SK-N-SH (cell line): Measurements from ENCODE around the gene TBC1D8.

ENCODE experiments used
- CHD2 ChIP-seq: fragments of 150-350 bp; IDR thresholded peaks from 2 replicates; pipeline ENCODE4 v1.6.1; 2018; ENCODE audit warnings: low read length; ENCODE audit not compliant: partially characterized antibody
- EZH2phosphoT487 ChIP-seq: fragments of 200-600 bp; sonication (generic); IDR thresholded peaks from 2 replicates; pipeline ENCODE4 v1.6.1; 2017; ENCODE audit warnings: low read depth, mixed run types, mild to moderate bottlenecking, antibody characterized with exemption, moderate library complexity, borderline replicate concordance
- GATA2 ChIP-seq: sonication (generic); formaldehyde crosslinking; IDR thresholded peaks from 2 replicates; pipeline ENCODE4 v1.5.0; 2020; ENCODE audit warnings: mild to moderate bottlenecking, missing genetic modification reagents
- JUND ChIP-seq: IDR thresholded peaks from 2 replicates; pipeline ENCODE4 v1.4.0; 2012
- NFIC ChIP-seq: IDR thresholded peaks from 2 replicates; pipeline ENCODE4 v1.4.0; 2012; ENCODE audit warnings: borderline replicate concordance
- POLR2AphosphoS5 ChIP-seq: IDR thresholded peaks from 2 replicates; pipeline ENCODE4 v1.6.1; 2012; ENCODE audit warnings: low read depth, low read length
- RFX5 ChIP-seq: IDR thresholded peaks from 2 replicates; pipeline ENCODE4 v1.6.1; 2012; ENCODE audit warnings: mild to moderate bottlenecking, improper control_type of control experiment, low read length
- TCF12 ChIP-seq: IDR thresholded peaks from 2 replicates; pipeline ENCODE4 v1.4.0; 2012
- TEAD4 ChIP-seq: IDR thresholded peaks from 2 replicates; pipeline ENCODE4 v1.4.0; 2012; ENCODE audit warnings: mild to moderate bottlenecking, borderline replicate concordance; ENCODE audit not compliant: insufficient read depth
- TF ChIP-seq, protein P1 (sequence below): IDR thresholded peaks from 2 replicates; pipeline ENCODE4 v1.6.1; 2012; ENCODE audit warnings: mild to moderate bottlenecking, low read depth, low read length, moderate library complexity
- TF ChIP-seq, protein P2 (sequence below): fragments of 200-600 bp; sonication (generic); IDR thresholded peaks from 2 replicates; pipeline ENCODE4 v1.6.1; 2017; ENCODE audit warnings: antibody characterized with exemption, mild to moderate bottlenecking, moderate library complexity
- TF ChIP-seq, protein P3 (sequence below): IDR thresholded peaks from 2 replicates; pipeline ENCODE4 v1.4.0; 2012; ENCODE audit warnings: low read depth, borderline replicate concordance

DNA sequence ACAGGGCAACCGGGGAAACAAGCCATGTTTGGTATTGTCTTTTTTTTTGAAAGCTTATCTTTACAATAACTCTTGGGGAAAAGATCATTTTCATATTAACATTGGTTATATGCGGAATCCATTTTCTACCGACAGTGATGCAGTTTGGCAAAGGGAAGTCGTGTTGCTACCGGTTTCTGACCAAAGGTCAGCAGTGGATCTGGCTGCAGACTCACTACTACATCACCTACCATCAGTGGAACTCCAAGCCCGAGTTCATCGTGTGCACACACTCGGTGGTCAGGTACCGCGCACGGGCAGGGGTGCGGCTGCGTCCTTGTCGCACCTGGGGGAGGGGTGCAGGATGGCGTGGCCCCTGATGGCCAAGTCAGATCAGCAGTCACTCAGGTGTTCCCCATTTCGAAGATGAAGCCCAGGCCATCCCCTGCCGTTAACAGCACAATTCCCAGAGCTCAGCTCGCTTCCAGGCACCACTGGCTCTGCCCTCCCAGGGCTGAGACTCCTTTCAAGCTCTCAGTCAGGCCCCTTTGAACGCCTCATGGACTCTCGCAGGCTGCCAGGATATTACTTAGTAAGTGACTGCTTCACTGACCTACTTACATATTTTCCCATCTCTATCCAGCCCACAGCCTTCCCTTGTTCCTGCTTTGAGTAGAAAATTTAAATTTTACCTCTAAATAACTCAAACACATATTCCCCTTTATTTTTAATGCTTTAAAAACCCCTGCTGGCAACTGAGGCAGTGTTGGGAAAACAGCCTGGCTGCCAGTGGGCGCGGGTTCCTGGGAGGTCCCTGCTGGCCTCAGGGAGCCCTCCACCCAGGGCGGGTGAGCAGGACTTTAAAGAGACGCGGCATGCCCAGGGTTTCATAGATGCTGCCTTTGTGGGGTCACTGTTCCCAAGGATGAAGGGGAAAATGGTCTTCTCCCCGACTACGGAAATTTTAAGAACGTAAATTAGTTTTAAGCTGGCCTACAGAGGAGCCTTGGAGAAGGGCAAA is 182.7 kb downstream of the TBC1D8 start:
- TF ChIP-seq, protein P1, sequence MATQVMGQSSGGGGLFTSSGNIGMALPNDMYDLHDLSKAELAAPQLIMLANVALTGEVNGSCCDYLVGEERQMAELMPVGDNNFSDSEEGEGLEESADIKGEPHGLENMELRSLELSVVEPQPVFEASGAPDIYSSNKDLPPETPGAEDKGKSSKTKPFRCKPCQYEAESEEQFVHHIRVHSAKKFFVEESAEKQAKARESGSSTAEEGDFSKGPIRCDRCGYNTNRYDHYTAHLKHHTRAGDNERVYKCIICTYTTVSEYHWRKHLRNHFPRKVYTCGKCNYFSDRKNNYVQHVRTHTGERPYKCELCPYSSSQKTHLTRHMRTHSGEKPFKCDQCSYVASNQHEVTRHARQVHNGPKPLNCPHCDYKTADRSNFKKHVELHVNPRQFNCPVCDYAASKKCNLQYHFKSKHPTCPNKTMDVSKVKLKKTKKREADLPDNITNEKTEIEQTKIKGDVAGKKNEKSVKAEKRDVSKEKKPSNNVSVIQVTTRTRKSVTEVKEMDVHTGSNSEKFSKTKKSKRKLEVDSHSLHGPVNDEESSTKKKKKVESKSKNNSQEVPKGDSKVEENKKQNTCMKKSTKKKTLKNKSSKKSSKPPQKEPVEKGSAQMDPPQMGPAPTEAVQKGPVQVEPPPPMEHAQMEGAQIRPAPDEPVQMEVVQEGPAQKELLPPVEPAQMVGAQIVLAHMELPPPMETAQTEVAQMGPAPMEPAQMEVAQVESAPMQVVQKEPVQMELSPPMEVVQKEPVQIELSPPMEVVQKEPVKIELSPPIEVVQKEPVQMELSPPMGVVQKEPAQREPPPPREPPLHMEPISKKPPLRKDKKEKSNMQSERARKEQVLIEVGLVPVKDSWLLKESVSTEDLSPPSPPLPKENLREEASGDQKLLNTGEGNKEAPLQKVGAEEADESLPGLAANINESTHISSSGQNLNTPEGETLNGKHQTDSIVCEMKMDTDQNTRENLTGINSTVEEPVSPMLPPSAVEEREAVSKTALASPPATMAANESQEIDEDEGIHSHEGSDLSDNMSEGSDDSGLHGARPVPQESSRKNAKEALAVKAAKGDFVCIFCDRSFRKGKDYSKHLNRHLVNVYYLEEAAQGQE: no peak
- TF ChIP-seq, protein P2, sequence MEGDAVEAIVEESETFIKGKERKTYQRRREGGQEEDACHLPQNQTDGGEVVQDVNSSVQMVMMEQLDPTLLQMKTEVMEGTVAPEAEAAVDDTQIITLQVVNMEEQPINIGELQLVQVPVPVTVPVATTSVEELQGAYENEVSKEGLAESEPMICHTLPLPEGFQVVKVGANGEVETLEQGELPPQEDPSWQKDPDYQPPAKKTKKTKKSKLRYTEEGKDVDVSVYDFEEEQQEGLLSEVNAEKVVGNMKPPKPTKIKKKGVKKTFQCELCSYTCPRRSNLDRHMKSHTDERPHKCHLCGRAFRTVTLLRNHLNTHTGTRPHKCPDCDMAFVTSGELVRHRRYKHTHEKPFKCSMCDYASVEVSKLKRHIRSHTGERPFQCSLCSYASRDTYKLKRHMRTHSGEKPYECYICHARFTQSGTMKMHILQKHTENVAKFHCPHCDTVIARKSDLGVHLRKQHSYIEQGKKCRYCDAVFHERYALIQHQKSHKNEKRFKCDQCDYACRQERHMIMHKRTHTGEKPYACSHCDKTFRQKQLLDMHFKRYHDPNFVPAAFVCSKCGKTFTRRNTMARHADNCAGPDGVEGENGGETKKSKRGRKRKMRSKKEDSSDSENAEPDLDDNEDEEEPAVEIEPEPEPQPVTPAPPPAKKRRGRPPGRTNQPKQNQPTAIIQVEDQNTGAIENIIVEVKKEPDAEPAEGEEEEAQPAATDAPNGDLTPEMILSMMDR: no peak
- no peak for TF ChIP-seq GATA2 (CRISPR knock-in tag)
- TF ChIP-seq, protein P3, sequence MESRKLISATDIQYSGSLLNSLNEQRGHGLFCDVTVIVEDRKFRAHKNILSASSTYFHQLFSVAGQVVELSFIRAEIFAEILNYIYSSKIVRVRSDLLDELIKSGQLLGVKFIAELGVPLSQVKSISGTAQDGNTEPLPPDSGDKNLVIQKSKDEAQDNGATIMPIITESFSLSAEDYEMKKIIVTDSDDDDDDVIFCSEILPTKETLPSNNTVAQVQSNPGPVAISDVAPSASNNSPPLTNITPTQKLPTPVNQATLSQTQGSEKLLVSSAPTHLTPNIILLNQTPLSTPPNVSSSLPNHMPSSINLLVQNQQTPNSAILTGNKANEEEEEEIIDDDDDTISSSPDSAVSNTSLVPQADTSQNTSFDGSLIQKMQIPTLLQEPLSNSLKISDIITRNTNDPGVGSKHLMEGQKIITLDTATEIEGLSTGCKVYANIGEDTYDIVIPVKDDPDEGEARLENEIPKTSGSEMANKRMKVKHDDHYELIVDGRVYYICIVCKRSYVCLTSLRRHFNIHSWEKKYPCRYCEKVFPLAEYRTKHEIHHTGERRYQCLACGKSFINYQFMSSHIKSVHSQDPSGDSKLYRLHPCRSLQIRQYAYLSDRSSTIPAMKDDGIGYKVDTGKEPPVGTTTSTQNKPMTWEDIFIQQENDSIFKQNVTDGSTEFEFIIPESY: no peak
- TF ChIP-seq EZH2phosphoT487: no peak
- no peak for TF ChIP-seq POLR2AphosphoS5
- TF ChIP-seq TCF12: no peak
- TF ChIP-seq CHD2: no peak
- no peak for TF ChIP-seq TEAD4
- no peak for TF ChIP-seq JUND
- TF ChIP-seq NFIC: no peak
- no peak for TF ChIP-seq RFX5
